ENCODE measurements around the gene RRP7A.
"Not testable (repeated sequence)": the region's sequence is repeated elsewhere in the genome, so short reads cannot be mapped to it uniquely, and the experiment has no call there.

DNA sequence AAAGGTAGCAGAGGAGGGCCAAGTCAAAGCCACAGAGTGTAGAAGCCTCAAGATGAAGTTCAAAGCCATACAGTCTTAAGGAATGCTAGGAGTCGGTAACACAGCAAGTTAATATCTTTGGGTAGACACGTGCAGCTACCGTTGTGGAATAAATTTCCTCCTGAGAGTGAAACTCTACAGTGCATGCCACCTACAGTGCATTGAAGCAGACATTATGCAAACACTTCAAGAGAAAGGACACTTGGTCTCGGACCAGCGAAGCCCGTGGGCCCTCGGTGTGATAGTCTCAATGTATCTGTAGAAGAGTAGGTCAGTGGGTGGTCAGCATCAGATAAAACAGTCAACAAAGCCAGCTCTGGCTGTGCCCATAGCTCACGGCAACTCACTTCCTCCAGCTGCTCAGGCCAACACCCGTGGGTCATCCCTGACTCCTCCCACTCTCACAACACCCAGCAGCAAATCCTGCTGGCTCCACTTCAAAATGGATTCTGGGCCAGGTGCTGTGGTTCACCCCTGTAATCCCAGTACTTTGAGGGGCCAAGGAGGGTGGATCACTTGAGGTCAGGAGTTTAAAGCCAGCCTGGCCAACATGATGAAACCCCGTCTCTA, 24.0 kb downstream of the RRP7A start:
- TF ChIP-seq, protein P1, sequence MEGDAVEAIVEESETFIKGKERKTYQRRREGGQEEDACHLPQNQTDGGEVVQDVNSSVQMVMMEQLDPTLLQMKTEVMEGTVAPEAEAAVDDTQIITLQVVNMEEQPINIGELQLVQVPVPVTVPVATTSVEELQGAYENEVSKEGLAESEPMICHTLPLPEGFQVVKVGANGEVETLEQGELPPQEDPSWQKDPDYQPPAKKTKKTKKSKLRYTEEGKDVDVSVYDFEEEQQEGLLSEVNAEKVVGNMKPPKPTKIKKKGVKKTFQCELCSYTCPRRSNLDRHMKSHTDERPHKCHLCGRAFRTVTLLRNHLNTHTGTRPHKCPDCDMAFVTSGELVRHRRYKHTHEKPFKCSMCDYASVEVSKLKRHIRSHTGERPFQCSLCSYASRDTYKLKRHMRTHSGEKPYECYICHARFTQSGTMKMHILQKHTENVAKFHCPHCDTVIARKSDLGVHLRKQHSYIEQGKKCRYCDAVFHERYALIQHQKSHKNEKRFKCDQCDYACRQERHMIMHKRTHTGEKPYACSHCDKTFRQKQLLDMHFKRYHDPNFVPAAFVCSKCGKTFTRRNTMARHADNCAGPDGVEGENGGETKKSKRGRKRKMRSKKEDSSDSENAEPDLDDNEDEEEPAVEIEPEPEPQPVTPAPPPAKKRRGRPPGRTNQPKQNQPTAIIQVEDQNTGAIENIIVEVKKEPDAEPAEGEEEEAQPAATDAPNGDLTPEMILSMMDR (IDR thresholded peaks at IDR 0.05) = not testable (repeated sequence)
- TF ChIP-seq POLR2A (IDR thresholded peaks at IDR 0.05) = not testable (repeated sequence)

Measured in thyroid gland (tissue), 4 donors.